GM12873 (cell line): ENCODE data around the gene NTSR1.

Experiments used
- CTCF ChIP-seq: IDR thresholded peaks from 2 replicates; pipeline ENCODE4 v1.5.1; 2012; ENCODE audit warnings: low read depth, mild to moderate bottlenecking, moderate library complexity, low read length, control low read depth; ENCODE audit not compliant: insufficient read depth; ENCODE audit errors: missing control alignments

The NTSR1 gene

GRCh38 chr20:62811720-62812119 lies 103.1 kb downstream of the NTSR1 start:
- TF ChIP-seq CTCF, result no peak
